NOMO-1 treated with DMSO at 0.1 percent for 48 hours (cell line): ENCODE data around the gene USP40.

Source experiments
- DNase-seq: peaks from one replicate; lab custom pipeline; 2025; ENCODE audit not compliant: unreplicated experiment; lab: John Stamatoyannopoulos, UW

The USP40 gene

DNA sequence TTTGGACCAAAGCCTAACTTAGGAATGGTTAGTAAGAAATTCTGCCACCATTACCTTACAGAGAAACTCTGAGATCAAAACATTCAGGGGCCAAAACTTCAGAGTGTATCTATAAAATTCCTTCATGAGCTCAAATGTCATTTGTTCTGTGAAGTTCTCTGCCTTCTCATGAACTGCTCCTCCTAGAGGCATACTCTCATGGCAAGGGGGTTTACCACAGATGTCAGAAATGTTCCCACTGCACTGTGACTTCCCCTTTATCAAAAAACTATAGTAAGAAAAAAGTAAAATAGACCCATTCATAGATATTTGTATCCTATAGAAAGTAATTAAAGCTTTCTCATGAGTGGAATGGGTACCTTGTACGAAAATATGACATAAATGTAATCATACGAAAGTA, 68.5 kb downstream of the USP40 start:
- no peak for DNase-seq

DNA sequence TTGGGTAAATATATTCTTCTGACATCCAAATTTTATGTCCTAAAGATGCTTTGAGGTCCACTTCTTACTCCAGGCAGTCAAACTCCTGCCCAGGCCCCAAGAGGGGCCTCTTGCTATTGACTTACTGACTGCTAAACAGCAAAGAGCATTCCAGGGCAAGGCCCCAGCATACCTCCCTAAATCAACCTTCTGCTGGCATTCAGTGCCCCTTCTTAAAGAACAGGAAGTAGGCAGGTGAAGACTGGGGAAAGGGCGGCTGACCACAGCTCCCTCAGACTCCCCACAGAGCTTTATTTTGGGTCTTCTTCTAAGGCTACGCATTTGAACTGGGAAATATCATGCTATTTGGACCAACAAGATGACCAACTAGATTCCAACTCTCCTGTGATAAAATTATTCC, 68.9 kb downstream of the USP40 start:
- no peak for DNase-seq

DNA sequence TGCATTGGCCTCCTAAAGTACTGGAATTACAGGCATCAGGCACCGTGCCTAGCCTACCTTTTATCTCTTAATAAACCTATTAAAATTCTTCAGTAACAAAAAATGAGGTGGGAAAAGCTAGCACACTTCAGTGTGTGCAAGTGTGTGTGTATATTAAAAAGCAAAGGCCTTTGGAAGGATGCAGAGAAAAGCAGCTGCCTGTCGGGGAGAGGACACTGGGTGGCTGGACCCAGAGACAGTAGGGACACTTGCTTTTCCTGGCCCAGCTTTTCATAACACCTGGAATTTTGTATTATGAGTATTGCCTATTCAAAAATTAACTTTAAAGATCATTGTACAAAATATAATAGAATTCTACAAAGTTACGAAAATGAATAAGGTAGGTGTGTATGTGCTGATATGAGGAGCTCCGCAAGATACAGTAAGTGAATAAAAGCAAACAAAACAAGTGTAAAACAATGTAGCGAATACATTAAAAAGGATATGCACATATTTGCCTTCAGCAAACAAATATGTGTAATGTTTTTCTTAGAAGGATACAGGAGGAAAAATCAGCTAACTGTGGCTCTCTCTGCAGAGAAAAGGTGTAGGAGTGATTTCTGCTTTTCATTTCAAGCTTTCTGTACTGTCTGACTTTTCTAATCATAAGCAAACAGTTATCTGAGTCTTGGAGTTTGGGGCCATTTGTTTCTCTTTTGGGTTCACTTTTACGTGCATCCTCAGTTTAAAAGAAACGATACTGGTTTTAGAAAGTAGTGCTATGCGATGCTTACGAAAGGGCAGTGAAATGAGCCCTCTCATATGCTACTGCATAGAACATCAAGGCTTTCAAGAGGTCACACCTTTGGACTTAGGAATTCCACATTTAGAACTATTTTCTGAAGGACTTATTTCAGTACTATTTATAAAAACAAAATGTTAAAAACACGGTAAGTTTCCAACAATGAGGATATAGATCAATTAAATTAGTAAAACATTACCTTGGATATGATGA, 70.8 kb downstream of the USP40 start:
- DNase-seq = no peak

DNA sequence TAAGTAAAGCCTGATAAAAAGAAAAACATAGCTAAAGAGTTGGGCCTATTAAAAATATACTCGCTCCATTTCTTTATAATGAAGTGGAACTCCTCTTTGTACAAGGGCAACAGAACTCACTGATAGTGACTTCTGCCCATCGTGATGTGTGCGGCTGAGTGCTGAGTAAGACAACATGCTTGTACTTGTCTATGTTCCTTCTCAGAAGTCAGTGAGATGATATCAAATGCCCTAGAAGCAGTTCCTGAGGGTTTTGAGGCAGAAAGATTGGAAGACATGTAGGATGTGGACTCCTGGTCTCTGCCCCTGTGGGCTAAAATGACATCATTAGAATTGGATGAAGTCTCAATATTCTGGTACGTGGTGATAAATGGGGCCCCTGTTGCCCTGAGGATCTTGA, 73.8 kb downstream of the USP40 start:
- DNase-seq = no peak

DNA sequence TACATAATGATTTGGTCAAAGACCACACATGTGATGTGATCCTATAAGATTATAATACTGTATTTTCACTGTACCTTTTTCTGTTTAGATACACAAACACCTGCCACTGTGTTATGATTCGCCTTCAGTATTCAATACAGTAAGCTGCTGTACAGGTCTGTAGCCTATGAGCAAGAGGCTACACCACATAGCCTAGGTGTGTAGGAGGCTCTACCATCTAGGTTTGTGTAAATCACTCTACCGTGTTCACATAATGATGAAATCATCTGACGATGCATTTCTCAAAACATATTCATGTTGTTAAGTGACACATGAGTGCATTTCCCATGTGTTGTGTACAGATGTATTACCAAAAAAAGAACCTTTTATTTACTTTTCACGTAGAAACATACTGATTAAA, 74.5 kb downstream of the USP40 start:
- no peak for DNase-seq

DNA sequence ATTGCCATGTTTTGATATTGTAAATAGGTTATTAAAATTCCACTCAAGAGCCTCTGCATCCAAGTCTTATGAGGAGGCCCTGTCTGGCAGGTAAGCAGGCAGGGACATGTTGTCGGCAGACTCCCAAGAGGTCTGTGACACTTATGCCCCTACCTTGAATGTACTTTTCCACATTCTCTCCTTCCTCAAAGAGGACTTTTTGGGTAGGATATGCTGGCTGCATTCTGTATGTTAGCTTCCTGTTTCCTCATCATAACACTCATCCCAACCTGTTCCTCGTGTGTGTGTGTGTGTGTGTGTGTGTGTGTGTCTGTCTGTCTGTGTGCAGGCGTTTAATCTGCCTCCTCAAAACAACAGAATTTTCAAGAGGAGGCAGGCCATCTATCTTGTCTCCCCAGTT, 75.3 kb downstream of the USP40 start:
- no peak for DNase-seq

DNA sequence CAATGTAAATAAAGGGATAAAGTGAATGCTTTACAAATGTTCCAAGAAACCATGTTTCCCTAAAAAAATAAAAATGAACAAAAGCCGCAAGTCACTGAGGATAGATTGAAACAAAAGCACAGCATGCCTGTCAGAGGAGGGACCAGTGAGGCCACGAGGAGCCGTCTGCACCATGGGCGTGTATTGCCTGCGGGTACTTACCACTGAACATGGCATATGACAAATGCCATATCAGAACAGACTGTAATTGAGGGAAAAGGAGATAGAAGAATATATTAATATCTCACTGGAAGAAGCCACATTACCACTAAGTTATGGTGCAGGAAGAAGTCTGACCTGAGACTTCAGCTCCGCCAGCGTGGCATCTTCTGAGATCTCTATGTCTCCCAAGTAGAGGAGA, 75.8 kb downstream of the USP40 start:
- DNase-seq = no peak

DNA sequence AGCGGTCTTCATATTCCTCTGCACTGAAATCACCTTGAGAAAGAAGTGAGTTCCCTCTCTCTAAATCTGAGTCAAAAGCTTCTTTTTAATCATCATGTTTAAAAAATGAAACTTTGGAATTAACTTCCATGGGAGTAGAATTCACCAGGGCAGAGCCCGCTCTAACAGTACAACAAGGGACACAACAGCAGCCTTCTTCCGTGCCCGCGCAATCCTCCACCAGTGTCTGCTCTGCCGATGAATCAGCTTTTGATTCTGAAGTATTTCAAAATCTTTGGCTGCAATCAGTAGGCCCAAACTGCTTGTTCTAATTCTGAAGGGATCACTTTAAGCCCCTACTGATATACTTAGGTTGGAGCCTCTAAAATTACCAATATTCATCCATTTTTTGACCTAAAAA, 76.9 kb downstream of the USP40 start:
- no peak for DNase-seq

DNA sequence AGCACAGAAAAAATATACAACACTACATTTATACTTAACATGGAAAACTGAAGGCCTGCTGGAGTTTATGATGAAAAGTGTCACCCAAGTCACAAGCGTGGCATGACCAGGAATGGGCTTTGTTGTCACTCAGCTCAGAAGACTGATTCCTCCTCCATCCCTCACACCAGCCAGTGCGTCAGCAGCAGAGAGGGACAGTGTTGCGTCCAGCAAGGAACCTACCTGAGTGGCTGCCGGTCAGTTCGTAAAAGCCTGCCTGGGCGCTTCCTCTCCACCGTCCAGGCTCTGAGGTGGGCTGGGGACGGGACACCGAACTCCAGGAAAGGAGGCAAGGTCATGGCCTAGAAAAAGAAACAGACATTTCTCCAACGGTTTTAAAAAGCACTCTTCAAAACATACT, 77.4 kb downstream of the USP40 start:
- DNase-seq = no peak

DNA sequence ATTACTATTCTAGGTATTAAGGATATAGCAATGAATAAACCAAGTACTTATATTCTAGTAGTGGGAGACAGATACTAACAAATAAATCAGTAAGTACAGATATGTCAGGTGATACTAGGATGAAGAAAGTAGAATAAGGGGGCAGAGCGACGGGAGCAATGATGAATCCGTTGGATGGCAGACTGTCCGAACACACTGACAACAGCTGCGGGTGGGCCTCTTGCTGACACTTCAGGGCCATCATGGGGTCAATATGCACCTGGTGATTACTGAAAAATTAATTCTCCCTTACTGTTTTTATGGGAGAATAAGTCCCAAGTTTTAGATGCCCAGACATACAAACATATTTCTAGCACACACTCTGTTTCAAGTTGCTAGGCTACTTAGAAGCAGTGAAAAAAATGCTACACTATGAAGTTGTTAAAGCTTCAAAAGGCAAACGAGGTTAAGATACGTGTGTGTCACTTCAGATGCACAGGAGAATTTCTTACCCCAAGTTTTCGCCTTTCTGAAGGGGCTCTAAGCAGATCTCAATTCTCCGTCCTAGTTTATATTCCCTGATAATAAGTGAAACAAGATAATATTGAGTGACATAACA, 78.7 kb downstream of the USP40 start:
- DNase-seq = no peak

DNA sequence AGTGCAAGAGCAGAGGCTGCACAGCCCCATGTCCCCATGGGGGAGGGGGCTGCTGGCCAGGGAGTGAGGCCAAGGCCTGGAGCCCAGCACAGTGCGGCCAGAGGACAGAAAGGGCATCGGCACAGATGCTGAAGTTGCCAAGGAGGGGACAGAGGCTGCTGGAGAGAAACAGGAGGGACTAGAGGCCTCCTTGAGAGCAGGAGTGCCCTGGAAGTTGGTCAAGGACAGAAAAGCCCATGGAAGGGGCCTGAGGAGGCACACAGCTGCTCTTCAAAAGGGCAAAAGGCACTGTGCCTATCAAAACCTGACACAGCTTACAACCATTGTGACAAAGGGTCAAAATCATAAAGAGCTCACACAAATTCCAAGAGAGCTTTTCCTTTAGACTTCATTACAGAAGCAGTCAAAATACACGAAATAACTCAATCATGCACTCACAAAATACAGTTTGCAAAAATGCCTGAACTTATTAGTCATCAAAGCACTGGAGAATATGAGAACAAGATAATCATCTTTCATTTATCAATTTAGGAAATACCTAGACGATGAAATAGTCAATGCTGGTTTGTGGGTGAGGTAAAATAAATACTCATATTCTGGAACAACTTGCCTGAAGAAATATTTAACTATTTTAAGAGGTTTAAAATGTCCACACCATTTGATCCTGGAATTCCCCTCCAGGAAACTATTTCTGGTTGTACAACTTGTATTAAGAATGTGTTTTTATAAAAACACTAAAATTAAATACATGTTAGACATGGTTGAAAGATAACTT, 79.6 kb downstream of the USP40 start:
- no peak for DNase-seq

DNA sequence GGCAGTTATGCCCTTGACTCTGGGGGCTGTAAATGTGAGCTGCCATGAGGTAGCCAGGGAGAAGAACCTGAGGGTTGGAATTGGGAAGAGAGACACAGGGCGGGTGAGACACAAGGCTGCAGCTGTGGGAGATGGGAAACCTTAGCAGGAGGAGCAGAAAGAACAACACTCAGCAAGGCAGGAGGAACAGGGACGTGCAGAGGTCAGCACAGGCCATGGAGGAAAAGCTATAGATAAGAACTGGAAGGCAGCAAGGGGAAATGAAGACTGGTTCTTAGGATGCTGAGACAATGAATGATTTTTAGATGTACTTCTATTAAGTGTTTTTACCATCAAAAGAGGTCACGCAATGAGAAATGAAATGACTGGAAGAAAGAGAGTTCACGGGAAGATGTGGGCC, 80.2 kb downstream of the USP40 start:
- no peak for DNase-seq

DNA sequence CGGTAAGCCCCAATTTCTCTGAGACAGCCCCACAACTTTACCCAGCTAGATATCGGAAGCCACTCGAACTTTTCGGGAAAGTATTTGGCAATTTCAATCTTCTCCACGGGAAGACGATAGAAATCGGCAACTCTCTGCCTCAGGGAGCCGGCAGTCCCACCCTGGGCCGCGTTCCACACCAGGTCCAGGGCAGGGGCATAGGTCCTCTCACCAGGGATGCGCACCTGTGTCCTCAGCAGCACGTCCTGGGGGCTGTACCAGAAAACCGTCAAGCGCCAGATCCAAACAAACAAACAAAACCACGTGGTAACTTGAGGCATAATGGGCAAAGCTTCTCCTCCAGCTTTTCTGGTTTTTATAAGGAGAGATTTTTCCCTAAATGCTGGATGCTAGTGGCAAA, 80.9 kb downstream of the USP40 start:
- DNase-seq = no peak

DNA sequence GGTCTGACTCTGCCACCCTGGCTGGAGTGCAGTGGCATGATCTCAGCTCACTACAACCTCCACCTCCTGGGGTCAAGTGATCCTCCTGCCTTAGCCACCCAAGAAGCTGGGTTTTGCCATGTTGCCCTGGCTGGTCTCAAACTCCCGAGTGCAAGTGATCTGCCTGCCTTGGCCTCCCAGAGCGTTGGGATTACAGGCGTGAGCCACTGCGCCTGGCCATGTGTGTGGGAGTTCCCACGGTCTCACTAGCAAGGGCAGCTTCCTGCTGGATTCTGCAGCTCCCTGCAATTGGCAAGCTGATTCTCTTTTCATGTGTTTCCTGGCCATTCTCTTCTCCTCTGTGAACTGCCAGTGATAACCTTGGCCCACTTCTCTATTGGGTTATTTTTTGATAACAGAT, 84.0 kb downstream of the USP40 start:
- no peak for DNase-seq

DNA sequence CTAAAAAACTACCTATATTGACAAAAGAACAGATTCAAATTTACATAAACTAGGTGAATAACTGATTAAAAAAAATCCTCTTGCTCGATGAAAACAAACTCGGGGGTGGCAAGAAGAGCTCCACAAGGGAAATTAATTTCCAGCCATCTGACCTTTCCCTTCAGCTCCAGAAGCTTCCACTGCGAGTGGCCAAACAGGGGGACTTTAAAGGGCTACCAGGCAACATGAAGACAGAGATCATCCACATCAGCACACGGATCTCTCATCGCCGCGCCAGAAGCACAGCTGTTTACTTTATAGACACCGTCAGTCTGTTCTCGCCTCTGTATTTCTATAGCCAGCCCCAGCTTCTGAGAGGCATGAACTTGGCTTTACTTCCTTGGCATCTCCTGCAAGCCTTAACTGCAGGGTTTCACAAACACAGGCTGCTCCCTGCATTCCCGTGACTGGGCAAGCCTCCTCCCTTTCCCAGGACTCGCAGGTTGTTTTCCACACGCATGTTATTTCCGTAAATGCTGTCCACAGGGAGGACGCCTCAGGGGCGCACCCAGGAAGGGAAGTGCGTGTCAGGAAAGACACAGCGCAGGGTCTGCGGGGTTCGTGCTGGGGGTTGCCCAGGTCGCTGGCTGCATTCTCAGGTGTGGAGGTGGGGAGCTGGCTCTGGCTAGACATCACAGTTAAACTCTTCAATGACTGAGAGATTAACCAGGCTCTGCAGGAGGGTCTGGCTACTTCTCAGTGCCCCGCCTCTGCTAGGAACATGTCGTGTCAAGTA, 85.0 kb downstream of the USP40 start:
- no peak for DNase-seq

DNA sequence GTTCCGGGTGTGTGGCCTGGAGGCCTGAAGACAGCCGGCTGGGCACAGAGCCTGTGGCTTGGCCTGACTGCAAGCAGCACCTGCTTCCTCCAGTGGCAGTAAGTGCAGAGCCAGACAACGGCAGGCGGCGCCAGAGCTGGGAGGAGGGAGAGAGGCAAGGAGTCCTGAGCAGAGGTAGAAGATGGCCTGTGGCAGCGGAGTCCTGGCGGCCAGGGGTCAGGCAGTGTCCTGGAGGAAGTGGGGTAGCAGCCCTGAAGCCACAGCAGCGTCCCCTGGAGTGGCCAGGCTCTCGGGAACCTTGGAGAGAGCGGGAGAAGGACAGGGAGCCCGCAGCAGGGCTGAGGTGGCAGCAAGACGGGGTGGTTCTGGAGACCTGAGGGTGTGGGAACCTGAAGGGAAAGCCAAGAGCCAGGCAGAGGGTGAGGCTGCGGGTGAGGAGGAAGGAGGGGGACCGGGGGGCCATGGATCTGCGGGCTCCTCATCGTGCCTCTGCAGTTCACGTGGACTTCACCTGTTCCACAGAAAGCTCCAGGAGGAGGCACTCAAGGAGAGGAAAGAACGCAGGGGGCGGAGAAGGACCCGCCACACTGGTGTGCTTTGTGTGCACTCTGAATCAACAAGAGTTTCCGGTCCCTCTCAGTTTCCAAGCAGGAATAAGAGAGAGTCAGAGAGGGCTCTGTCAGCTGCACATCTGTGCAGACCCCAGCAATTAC, 85.9 kb downstream of the USP40 start:
- DNase-seq = no peak

DNA sequence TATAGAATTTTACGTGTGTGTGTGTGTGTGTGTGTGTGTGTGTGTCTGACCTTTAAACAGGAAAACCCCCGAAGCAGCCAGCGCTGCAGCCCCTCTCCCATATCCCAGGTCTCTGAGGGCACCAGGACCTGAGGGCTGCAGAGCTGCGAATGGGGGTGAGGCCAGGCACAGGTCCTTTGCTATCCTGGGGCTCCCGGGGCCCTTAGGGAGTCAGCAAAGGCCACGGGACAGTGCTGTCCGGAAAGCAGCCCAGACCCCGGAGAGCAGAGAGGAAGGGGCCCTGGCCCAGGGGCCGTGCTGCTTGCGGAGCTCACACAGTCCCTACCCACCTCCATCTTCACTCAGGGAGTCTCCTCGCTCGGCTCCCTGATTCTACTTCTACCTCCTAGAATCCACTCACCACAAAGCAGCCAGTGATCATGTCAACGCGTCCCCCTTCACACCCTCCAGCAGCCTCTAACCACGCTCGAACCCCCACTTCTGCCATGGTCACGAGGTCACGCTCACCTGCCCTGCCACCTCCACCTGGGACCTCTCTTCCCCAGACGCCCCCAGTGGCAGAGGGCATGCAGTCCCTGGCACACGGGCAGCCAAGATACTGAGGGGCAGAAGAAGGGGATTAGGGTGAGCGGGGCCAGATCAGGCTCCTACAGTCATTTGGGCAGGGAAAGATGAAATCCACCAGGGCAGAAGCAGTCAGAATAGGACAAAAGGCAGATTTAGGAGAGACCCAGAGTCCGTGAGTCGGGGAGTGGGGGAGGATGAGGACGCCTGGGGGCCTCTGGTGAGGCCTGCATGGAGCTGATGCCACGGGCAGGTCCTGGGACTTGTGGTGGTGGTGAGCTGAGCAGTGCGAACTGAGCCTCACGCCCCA, 86.7 kb downstream of the USP40 start:
- DNase-seq = no peak

DNA sequence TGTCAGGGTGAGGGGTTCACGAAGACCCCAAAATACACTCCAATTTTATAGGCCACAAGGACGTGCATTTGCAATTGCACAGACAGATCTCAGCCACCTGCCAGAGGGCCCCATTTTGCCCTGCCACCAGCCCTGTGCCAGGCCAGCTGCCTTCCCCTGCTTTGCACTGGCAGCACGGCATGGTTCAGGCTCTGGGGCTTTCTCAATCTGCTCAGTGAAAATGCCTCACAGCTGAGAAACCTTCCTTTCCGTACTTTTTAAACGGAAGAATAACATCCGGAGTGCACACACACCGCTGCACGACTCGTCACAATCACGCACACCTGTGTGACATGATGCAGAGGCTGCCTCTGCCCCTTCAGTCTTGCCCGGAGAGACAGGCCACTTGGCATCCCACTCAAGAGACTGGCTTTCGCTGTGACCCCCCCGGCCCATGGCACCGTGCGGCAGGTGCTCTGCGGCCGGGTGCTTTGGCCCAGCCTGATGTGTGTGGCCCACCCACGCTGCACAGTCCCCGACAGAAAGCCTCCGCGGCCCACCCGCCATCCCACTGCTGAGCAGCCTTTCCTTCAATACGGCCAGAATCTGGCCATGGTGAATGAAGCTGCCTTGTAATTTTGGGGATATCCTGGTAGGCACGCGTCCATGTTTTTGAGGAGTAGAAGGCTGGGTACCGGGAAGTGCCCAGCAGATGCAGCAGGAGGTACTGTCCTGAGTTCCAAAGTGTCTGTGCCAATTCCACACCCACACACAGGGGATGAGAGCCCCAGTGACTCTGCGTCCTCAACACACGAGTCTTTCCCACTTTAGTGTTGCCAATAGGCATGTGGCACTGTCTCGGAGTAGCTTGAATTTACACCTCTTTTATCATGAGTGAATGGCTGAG, 88.8 kb downstream of the USP40 start:
- no peak for DNase-seq
